HG03457 (cell line): ENCODE results near the gene MARCHF2.
"Not testable (repeated sequence)": the region's sequence is repeated elsewhere in the genome, so short reads cannot be mapped to it uniquely, and the experiment has no call there.

Experiments
- ATAC-seq: cut with Tn5 transposase; IDR thresholded peaks from one replicate; pipeline ENCODE4 v1.9.1; 2021; ENCODE audit warnings: moderate number of reproducible peaks; ENCODE audit not compliant: unreplicated experiment

The MARCHF2 gene

GRCh38 chr19:8412783-8413628, at the start of gene MARCHF2:
Gene MARCHF2 (plus strand): TSS chr19:8413305. CDS start chr19:8421841, 8,536 bp downstream.
- ATAC-seq, result peak; percentile 95

GRCh38 chr19:8363803-8364771, 49.0 kb upstream of the MARCHF2 start, which contains the start of gene ANGPTL4:
Gene ANGPTL4 (plus strand): TSS chr19:8364155. CDS start chr19:8364322, 167 bp downstream.
- no peak for ATAC-seq

- no peak for ATAC-seq
Measured at GRCh38 chr19:8366121-8366581, 47.0 kb upstream of the MARCHF2 start.

GRCh38 chr19:8366961-8367326, 46.2 kb upstream of the MARCHF2 start:
- no peak for ATAC-seq

- no peak for ATAC-seq
Measured at GRCh38 chr19:8367327-8368001, 45.6 kb upstream of the MARCHF2 start.

GRCh38 chr19:8370176-8371010, 42.7 kb upstream of the MARCHF2 start:
- no peak for ATAC-seq

GRCh38 chr19:8371011-8371804, 41.9 kb upstream of the MARCHF2 start:
- ATAC-seq, result no peak

GRCh38 chr19:8373867-8374813, 39.0 kb upstream of the MARCHF2 start:
- no peak for ATAC-seq

GRCh38 chr19:8375766-8376165, 37.3 kb upstream of the MARCHF2 start:
- not testable (repeated sequence) for ATAC-seq

GRCh38 chr19:8376373-8376974, 36.6 kb upstream of the MARCHF2 start:
- ATAC-seq, result not testable (repeated sequence)

- no peak for ATAC-seq
Measured at GRCh38 chr19:8377598-8377997, 35.5 kb upstream of the MARCHF2 start.

- not testable (repeated sequence) for ATAC-seq
Measured at GRCh38 chr19:8379156-8379891, 33.8 kb upstream of the MARCHF2 start.

- not testable (repeated sequence) for ATAC-seq
Measured at GRCh38 chr19:8384569-8384968, 28.5 kb upstream of the MARCHF2 start.

- not testable (repeated sequence) for ATAC-seq
Measured at GRCh38 chr19:8385103-8385502, 28.0 kb upstream of the MARCHF2 start.

- not testable (repeated sequence) for ATAC-seq
Measured at GRCh38 chr19:8385566-8385965, 27.5 kb upstream of the MARCHF2 start.

- ATAC-seq, result not testable (repeated sequence)
Measured at GRCh38 chr19:8386419-8386818, 26.7 kb upstream of the MARCHF2 start.

- no peak for ATAC-seq
Measured at GRCh38 chr19:8386990-8387389, 26.1 kb upstream of the MARCHF2 start.
